Astrocyte of the spinal cord (primary cell): ENCODE data around the gene PFKL.

Source experiments
- DNase-seq: peaks from one replicate; pipeline ENCODE4 v3.0.0; 2011; ENCODE audit warnings: low read depth, low spot score
- H3K4me3 ChIP-seq: 2 replicates; pipeline ENCODE4 v1.5.1; 2011; ENCODE audit warnings: low read depth, mild to moderate bottlenecking, low read length, moderate library complexity
- in situ Hi-C: cut with HindIII; loops from 2 replicates; pipeline ENCODE4 v1.10.0; 2017; ENCODE audit warnings: low sequenced_read_pairs
- TF ChIP-seq, protein P1 (sequence below): IDR thresholded peaks from 2 replicates; pipeline ENCODE4 v1.5.1; 2012; ENCODE audit warnings: low read depth, mild to moderate bottlenecking, low read length, inconsistent platforms

The PFKL gene

DNA sequence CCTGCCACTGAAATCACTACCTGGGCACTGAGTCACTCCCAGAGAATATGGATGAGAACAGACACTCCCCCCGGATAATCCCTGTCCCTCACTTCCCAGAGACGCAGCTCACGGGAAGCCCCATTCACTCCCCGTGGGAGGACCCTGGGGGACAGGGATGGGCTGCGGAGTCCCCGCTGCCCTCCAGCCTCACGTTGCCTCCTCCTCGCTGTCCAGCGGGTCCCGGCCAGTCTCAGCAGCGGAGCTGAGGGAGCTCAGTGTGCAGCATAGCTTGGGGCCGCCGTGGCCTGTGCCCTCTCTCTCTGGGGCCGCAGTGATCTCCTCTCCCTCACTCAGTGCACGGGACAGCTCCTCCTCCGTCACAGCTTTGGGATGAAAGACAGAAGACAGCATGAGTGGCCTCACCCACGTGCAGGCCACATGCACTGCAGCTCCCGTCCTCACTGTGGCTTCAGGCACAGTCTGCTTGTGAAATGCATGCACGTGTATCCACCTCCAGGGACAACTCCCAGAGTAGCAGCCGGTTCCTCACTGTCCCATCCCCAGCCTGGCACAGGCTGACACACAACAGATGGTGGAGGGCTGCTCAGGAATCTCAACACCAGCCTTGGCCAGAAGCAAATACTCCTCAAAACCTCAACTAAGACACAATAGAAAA, 31.9 kb downstream of the PFKL start:
- H3K4me3 ChIP-seq: no peak overlapping the region
- TF ChIP-seq, protein P1, sequence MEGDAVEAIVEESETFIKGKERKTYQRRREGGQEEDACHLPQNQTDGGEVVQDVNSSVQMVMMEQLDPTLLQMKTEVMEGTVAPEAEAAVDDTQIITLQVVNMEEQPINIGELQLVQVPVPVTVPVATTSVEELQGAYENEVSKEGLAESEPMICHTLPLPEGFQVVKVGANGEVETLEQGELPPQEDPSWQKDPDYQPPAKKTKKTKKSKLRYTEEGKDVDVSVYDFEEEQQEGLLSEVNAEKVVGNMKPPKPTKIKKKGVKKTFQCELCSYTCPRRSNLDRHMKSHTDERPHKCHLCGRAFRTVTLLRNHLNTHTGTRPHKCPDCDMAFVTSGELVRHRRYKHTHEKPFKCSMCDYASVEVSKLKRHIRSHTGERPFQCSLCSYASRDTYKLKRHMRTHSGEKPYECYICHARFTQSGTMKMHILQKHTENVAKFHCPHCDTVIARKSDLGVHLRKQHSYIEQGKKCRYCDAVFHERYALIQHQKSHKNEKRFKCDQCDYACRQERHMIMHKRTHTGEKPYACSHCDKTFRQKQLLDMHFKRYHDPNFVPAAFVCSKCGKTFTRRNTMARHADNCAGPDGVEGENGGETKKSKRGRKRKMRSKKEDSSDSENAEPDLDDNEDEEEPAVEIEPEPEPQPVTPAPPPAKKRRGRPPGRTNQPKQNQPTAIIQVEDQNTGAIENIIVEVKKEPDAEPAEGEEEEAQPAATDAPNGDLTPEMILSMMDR: no peak
- no peak for DNase-seq
- in situ Hi-C loops: no loop called here

DNA sequence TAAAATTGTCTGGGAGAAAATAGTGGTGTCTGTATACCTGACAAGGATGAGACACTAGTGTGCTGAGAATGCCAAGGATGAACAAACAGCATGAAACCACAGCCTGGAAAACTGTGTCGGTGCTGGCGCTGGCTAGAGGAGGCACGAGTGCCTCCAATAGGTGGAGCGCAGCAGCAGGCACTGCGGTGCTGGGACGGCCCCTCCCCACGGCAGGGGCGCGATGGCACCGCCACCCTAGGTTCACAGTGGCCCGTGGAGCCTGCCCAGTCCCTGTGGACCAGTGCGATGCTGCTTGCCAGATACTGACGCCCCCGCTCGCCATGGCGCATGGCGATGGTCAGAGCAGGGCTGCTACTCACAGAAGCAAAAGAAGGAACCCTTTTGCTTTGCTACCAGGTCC, 32.5 kb downstream of the PFKL start:
- in situ Hi-C loops: no loop called here

DNA sequence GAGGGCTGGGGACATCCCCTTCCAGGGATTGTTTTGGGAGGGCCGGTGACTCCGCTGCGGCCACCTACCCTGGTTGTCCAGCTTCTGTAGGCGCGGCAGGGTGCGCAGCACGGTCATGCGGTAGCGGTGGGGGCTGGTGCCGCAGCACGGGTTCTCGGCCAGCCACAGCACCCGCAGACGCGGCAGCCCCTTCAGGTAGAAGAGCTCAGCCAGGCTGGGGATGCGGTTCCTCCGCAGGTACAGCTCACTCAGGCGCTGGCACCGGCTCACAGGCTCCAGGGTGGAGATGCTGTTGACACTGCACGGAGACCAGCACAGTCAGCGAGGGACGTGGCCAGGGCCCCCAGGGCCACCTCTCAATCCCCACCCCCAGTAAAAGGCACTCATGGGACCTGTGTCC, 33.1 kb downstream of the PFKL start:
- TF ChIP-seq, protein P1: no peak
- DNase-seq: no peak
- H3K4me3 ChIP-seq: no peak overlapping the region
- in situ Hi-C loops: no loop called here

More for the DNA sequence above, 32.5 kb downstream of the PFKL start:
- no peak overlapping the region for H3K4me3 ChIP-seq
- DNase-seq: no peak
- TF ChIP-seq, protein P1: no peak

DNA sequence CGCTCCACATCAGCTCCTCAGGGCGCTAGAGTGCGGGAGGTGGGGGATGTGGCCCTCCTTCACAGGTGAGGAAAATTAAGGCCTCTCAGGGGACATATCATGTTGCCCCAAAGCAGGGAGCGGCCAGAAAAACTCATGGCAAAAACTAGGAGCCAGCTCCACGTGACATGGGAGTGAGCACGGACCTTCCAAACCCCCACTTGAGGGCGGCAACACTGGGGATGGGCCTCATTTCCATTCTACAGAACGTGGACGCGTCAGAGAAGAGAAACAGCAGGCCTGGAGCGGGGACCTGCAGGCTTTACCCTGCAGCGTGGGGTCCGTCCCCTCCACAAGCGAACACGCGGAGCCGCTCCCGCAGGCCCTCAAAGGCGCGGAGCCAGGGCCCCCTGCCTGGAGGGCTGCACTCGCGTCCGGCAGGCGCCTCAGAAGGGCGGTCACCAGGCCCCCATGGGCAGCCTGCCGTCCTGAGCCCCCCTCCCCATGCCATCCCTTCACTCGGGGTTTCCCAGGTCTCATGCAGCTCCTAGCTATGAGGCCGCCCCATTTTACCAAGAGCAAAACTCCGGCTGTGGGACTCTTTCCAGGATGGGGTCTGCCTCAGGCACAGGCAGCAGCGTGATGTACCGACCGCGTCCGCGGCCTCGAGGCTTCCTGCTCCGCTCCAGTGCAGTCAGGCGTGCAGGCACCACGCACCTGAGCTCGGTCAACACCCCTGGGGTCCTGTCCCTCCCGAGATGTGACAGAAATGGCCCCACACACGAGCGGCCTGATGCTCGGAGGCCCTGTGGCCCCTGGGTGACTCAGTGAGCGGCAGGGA, 33.9 kb downstream of the PFKL start:
- DNase-seq: no peak
- TF ChIP-seq, protein P1: no peak
- no peak overlapping the region for H3K4me3 ChIP-seq
- in situ Hi-C loops: no loop called here

DNA sequence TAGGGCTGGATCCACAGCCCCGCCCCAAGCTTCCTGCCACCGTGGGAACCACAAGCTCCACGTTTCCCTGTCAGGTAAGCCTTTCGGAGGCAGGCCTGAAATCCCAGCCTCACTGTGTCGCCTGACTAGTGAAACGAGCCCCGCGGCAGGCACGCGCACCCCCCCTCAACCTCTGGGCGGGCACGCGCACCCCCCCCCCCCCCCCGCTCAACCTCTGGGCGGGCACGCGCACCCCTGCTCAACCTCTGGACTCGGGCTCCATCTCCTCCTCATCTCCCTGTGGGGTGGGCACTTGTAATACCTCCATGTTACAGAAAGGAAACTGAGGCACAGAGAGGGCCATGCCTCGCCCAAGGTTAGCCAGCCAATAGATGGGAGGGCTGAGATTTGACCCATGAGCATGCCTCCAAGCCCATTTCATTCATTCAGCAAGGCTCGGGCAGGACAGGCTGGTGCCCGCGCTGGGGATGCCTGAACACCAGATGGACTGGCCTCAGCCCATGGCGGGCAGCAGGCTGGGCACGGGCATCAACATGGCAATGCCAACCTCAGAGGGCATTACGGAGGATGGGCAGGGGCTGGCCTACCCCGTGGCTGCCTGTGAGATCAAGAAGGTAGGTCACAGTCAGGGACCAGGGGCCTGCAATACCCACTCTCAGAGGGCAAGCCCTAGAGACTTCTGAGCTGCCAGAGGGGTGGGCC, 34.6 kb downstream of the PFKL start:
- no peak overlapping the region for H3K4me3 ChIP-seq
- TF ChIP-seq, protein P1: no peak
- in situ Hi-C loops: no loop called here
- DNase-seq: no peak

DNA sequence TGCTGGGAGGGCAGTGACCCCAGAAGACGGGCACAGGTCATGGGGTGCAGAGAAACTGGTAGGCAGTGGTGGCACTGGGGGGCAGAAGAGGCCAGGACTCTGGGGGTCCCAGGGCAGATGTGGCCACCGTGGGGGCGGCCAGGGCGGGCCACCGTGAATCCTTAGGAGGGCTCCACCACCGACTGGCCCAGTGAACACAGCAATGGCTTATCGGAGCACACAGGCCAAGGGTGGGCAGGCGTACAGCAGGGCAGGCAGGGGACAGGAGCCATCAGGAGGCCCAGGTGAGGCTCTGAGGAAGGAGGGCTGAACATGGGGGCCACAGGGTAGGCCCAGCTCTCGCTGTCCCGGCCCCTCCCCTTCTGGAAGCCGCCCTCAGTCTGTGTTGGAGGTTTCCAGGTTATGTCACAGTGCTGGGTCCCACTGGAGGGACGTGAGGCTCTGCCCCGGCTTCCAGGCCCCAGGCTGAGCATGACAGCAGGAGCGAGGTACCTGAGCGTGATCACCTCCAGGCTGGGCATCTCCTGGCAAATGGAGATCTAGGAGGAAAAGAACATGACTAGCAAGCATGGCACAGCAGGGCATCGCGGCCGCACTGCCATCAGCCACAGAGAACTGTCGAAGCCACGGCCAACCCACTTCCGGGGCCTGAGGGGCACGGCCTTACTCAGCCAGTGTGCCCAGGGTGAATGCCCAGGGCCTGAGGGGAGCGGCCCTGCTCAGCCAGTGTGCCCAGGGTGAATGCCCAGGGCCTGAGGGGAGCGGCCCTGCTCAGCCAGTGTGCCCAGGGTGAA, 35.6 kb downstream of the PFKL start:
- H3K4me3 ChIP-seq: no peak overlapping the region
- no peak for DNase-seq
- TF ChIP-seq, protein P1: no peak
- in situ Hi-C loops: no loop called here
